ENCODE measurements around the gene QARS1. TPM values are rescaled to one million over a fixed set of nuclear protein-coding genes. Genes with fewer than 3 reads are reported as not detected.

The QARS1 gene
- polyA plus RNA-seq (2013, experiment 1 of 2) = 284 TPM
- polyA plus RNA-seq (2013, experiment 2 of 2) = 241 TPM

DNA sequence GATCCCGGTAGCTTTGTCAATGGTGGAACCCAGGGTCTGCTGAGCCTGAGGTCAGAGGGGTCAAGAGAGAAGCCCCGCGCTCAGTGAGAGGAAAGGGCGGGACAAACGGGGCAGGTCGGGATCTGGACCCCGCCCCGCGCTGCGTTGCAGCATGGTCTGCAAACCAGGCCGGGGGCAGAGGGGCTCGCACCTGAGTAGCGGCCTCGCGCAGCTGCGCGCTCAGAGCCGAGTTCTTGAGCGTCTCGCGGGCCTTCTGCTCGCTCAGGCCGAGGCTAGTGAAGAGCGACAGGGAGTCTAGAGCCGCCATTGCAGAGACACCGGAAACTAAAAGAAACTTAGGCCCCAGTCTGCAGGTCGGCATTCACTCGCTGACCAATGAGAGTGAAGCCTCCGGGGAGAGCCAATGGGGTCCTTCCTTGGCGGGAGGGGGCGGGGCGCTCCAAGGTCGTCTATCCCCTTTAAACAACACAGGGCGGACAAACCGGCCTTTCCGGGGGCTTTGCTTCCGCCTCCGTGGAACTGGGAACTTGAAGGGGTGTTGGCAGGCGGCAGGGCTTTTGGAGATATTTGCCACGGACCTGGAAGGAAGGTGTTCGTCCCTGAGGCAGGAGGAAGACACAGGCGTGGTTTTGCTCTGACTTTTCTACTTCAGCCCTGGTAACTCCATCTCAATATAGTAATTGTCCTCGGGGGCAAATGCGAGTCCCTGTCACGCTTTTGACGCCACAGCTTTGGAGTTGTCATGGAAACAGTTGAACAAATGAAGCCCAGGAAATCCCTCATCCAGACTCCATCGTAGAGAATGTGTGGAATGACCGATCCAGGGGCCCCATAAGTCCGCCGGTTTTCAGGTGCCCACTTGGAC, at the start of gene QARS1:
TSS of gene QARS1 (minus strand) at position 331 of the 865 bp plus-strand sequence. CDS start at position 307, 24 bp downstream.
- Histone ChIP-seq H3K4me1 (ENCODE audit: control insufficient read depth, insufficient read depth, low read length, poor library complexity, severe bottlenecking) (peaks cover 14% of the 10 kb centered on the region), H3K4me3 (ENCODE audit: extremely low read depth, insufficient read depth, low read length, poor library complexity, severe bottlenecking) (peak within 1 kb of the TSS; percentile 82), H3K27ac (ENCODE audit: low read depth, low read length, severe bottlenecking) (peak within 1 kb of the TSS; percentile 98), H3K9me3 (ENCODE audit: control insufficient read depth, low read length) (no peaks in the 10 kb centered on the region), H3K36me3 (ENCODE audit: control insufficient read depth, insufficient read depth, low read length) (peaks cover 61% of the 10 kb centered on the region)
- WGBS, 2 experiments (ENCODE audit: insufficient coverage in 2 of 2) = 1 to 2% methylated on average over 41 to 42 of the region's 50 CpGs

DNA sequence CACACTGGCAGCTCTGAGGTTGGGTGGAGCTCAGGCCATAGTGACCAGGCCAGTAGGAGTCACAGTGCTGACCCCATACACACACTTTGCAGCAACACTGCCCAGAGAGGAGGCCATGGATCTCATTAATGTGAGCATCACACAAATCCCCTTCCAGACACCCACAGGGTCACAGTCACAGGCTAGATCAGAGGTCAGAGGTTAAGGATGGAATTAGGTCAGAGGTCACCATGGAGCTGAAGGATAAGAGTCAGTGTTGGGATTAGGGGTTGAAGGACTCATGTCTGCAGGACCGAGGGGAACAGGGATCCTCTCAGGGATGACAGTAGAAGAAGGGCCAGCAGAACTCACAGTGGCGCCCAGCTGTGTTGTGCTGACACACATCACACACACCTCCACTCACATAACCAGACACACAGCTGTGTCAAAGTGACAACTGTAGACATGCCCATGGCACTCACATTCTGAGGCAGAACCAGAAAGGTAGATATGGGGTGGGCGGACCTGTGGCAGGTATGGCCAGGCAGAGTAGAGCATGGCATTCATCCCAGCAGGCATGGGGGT, 48.9 kb upstream of the QARS1 start:
- no peak overlapping the region for H3K27ac ChIP-seq (ENCODE audit: low read depth, low read length, severe bottlenecking)
- no peaks in the 10 kb centered on the region for H3K36me3 ChIP-seq (ENCODE audit: control insufficient read depth, insufficient read depth, low read length)
- WGBS, 2 experiments (ENCODE audit: insufficient coverage in 2 of 2) = 70 to 73% methylated on average over 1 to 2 of the region's 3 CpGs
- no peaks in the 10 kb centered on the region for H3K4me1 ChIP-seq (ENCODE audit: control insufficient read depth, insufficient read depth, low read length, poor library complexity, severe bottlenecking)
- no peak overlapping the region for H3K4me3 ChIP-seq (ENCODE audit: extremely low read depth, insufficient read depth, low read length, poor library complexity, severe bottlenecking)
- no peaks in the 10 kb centered on the region for H3K9me3 ChIP-seq (ENCODE audit: control insufficient read depth, low read length)

DNA sequence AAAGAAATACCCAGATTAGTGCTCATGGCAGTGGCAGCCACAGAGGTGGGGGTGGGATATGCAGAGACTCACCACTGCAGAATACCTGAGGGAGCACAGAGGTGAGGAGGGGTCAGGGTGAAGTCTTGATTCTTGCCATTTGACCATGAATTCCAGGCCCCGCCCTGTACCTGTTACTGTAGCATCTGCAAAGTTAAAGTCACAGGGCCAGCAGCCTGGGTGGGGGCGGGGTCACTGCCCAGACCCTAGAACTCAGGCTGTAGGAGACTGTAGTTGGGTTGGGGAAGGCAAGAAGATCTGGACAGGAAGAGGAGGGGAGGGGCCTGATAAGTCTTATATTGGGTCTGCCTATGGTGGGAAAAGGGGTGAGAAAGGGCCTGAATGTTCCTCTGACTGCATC, 47.1 kb upstream of the QARS1 start:
- Histone ChIP-seq H3K4me3 (ENCODE audit: extremely low read depth, insufficient read depth, low read length, poor library complexity, severe bottlenecking) (no peak overlapping the region), H3K9me3 (ENCODE audit: control insufficient read depth, low read length) (no peaks in the 10 kb centered on the region), H3K4me1 (ENCODE audit: control insufficient read depth, insufficient read depth, low read length, poor library complexity, severe bottlenecking) (no peaks in the 10 kb centered on the region), H3K27ac (ENCODE audit: low read depth, low read length, severe bottlenecking) (no peak overlapping the region), H3K36me3 (ENCODE audit: control insufficient read depth, insufficient read depth, low read length) (no peaks in the 10 kb centered on the region)
- WGBS, 2 experiments (ENCODE audit: insufficient coverage in 2 of 2) = 93% methylated on average over 2 of the region's 2 CpGs; no CpG with 5 or more reads in 1 of the 2 experiments

DNA sequence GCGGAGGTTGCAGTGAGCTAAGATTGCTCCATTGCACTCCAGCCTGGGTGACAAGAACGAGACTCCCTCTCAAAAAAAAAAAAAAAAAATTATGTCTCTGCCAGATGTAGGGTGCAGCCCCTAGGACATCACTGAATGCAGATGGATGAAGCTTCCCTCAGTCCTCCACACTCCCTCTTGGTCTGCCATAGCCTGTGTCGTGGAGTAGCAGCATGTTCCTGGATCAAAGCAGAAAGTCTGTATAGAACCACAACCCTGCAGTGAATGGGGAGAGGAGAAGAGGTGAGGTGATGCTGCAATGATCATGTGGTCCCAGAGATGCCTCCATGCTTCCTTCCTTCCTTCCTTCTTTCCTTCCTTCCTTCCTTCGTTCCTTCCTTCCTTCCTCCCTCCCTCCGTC, 43.6 kb upstream of the QARS1 start:
- no peaks in the 10 kb centered on the region for H3K36me3 ChIP-seq (ENCODE audit: control insufficient read depth, insufficient read depth, low read length)
- H3K4me3 ChIP-seq (ENCODE audit: extremely low read depth, insufficient read depth, low read length, poor library complexity, severe bottlenecking) = no peak overlapping the region
- WGBS, 2 experiments (ENCODE audit: insufficient coverage in 2 of 2) = 83 to 91% methylated on average over 1 to 4 of the region's 5 CpGs
- no peak overlapping the region for H3K27ac ChIP-seq (ENCODE audit: low read depth, low read length, severe bottlenecking)
- no peaks in the 10 kb centered on the region for H3K4me1 ChIP-seq (ENCODE audit: control insufficient read depth, insufficient read depth, low read length, poor library complexity, severe bottlenecking)
- H3K9me3 ChIP-seq (ENCODE audit: control insufficient read depth, low read length) = no peaks in the 10 kb centered on the region

DNA sequence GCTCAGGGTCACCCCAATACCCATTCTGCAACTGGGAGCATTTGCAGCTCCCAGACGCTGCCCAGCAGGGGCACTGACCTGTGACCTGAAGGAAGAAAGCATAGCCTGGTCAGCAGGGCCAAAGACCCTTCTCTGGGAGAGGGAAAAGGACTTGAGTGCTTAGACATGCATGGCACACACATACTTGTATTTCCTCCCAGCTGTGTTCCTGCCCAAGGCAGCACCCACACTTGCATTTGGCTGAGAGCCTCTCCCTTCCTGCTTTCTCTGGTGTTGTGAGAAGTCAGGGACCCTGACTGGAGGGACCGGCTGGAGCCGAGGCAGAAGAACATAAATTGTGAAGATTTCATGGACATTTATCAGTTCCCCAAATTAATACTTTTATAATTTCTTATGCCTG, 35.5 kb upstream of the QARS1 start:
- 14 to 100% methylated on average over 1 of the region's 3 CpGs for WGBS, 2 experiments (ENCODE audit: insufficient coverage in 2 of 2)
- Histone ChIP-seq H3K4me3 (ENCODE audit: extremely low read depth, insufficient read depth, low read length, poor library complexity, severe bottlenecking) (no peak overlapping the region), H3K4me1 (ENCODE audit: control insufficient read depth, insufficient read depth, low read length, poor library complexity, severe bottlenecking) (no peaks in the 10 kb centered on the region), H3K27ac (ENCODE audit: low read depth, low read length, severe bottlenecking) (no peak overlapping the region), H3K9me3 (ENCODE audit: control insufficient read depth, low read length) (peaks cover 10% of the 10 kb centered on the region), H3K36me3 (ENCODE audit: control insufficient read depth, insufficient read depth, low read length) (no peaks in the 10 kb centered on the region)

DNA sequence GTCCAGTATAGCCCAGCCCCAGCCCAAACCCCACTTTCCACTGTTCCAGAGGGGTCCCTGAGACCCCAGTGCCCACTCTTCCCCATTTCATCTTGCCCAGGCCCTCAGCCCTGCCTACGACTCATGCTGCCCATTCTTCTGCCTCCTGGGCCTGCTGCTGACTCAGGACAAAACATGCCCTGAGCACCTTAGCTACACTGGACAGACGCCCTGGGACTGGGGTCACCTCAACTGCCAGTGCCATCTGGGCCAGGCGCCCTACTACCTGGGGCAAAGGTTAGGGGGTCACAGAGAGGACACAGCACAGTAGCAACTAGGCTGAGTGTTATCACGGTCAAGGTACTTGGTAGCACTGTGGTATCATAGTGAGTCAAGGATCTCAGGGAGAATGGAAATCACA, 30.9 kb upstream of the QARS1 start:
- Histone ChIP-seq H3K4me1 (ENCODE audit: control insufficient read depth, insufficient read depth, low read length, poor library complexity, severe bottlenecking) (peaks cover 8% of the 10 kb centered on the region), H3K36me3 (ENCODE audit: control insufficient read depth, insufficient read depth, low read length) (peaks cover 8% of the 10 kb centered on the region), H3K4me3 (ENCODE audit: extremely low read depth, insufficient read depth, low read length, poor library complexity, severe bottlenecking) (no peak overlapping the region), H3K27ac (ENCODE audit: low read depth, low read length, severe bottlenecking) (no peak overlapping the region), H3K9me3 (ENCODE audit: control insufficient read depth, low read length) (peaks cover under 1% of the 10 kb centered on the region)
- WGBS, 2 experiments (ENCODE audit: insufficient coverage in 2 of 2) = 92 to 94% methylated on average over 3 to 4 of the region's 4 CpGs

DNA sequence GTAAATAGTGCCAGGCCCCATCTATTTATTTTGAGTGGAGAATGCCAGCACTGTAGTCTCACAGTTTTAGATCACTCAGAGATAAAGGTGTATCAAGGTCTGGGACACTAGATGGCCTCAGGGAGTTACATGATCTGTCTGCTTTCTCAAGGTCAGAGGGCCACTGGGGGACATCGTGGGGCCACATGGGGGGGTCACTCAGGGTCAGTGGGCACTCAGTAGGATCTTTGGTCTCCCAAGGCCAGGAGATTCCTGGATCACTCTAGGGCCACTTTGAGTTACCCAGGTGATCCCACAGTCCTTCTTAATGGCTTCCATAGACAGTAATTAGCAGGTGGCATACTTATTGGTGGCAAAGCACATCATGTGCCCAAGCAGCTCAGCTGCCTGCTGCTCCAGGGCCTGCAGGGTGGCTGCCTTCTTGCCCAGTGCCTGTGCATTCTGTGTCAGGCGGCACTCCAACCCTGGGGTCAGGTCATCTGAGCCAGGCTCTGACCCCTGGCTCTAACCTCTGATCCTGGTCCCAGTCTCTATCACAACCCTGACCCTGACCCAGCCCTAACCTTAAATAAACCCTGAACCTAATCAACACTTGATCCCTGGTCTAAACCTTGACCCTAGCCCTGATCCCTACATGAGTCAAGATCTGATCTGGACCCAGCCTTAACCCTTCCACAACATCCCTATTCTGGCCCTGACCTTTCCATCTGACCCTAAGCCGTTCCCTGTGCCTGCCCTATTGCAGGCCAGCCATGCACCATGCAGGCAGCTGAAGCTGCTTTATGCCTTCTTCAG, 30.1 kb upstream of the QARS1 start:
- no peaks in the 10 kb centered on the region for H3K9me3 ChIP-seq (ENCODE audit: control insufficient read depth, low read length)
- no peak overlapping the region for H3K4me3 ChIP-seq (ENCODE audit: extremely low read depth, insufficient read depth, low read length, poor library complexity, severe bottlenecking)
- H3K36me3 ChIP-seq (ENCODE audit: control insufficient read depth, insufficient read depth, low read length) = peaks cover 16% of the 10 kb centered on the region
- H3K4me1 ChIP-seq (ENCODE audit: control insufficient read depth, insufficient read depth, low read length, poor library complexity, severe bottlenecking) = peaks cover 8% of the 10 kb centered on the region
- H3K27ac ChIP-seq (ENCODE audit: low read depth, low read length, severe bottlenecking) = no peak overlapping the region
- 74 to 92% methylated on average over 3 of the region's 3 CpGs for WGBS, 2 experiments (ENCODE audit: insufficient coverage in 2 of 2)

DNA sequence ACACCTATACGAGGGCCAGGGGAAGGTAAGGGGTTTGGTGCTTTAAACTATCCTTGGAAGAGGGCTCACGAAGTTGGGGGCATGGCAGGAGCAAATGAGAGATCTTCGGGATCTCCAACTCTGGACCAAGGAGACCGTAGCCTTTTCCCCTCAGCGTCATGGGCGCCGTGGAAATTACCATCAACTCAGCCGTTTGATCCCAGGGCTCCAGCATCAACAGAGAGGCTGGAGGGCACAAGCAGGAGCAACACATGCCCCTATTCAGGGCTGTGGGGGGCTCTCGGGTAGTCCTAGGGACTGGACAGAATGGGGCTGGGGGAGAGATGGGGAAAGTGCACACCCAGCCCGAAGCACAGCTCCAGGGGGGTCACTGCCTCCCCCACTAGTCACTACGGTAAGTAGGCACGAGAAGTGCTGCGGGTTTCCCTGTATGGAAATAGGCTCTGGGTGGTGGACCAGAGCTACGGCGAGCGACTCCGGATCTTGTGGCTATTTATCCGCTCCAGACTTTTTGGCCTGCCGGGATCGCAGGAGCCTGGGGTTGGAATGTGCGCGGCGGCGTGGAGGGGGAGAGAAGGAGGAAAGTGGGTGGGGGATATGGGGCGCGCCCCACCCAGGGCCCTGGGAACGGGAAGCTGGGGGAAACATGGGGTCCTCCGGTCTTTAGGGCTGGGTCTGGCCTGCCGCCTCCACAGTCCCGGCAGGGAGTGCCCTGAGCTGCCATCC, 28.8 kb upstream of the QARS1 start:
- peaks cover 29% of the 10 kb centered on the region for H3K36me3 ChIP-seq (ENCODE audit: control insufficient read depth, insufficient read depth, low read length)
- H3K4me1 ChIP-seq (ENCODE audit: control insufficient read depth, insufficient read depth, low read length, poor library complexity, severe bottlenecking) = peaks cover 8% of the 10 kb centered on the region
- peak overlapping the region; percentile 70 for H3K4me3 ChIP-seq (ENCODE audit: extremely low read depth, insufficient read depth, low read length, poor library complexity, severe bottlenecking)
- peak overlapping the region; percentile 93 for H3K27ac ChIP-seq (ENCODE audit: low read depth, low read length, severe bottlenecking)
- 0% methylated on average over 17 to 22 of the region's 30 CpGs for WGBS, 2 experiments (ENCODE audit: insufficient coverage in 2 of 2)
- H3K9me3 ChIP-seq (ENCODE audit: control insufficient read depth, low read length) = no peaks in the 10 kb centered on the region

DNA sequence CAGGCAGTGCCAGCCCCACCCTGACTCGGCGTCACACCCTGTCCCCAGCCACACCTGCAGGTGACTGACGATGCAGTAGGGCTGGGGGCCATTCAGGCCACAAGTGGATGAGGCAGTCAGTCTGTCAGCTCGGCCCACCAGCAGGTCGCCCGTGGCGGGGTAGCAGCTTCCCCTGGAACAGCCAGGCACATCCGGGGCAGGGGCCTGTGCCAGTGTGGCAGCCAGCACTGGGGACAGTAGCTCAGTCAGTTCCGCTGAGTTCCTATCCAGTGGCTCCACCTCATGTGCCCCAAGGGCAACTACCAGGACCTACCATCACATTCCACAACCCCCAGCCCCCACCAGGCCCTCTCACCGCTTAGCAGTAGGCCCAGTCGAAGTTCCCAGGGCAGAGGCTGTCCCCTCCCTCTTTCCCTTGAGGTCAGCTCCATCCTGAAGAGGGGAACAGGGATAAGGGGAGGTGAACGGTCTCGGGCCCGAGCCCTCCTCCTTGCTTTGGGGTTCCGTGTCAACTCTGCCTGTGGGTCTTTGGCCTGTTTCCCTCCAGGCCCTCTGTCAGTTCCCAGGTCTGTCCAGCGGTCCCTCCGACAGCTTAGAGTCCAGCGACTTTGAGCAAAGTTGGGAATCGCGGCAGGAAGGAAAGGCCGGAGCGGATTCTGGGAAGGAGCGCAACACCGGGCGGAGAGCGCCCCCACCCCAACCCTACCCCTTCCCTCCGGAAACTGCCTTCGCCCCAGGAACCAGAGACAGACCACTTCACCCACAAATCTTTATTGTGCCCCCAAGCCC, 28.1 kb upstream of the QARS1 start, which contains the start of gene LAMB2:
TSS of gene LAMB2 (minus strand) at position 614 of the 789 bp plus-strand sequence. CDS start at position 431, 183 bp downstream.
- peak within 1 kb of the TSS; percentile 93 for H3K27ac ChIP-seq (ENCODE audit: low read depth, low read length, severe bottlenecking)
- peaks cover 8% of the 10 kb centered on the region for H3K4me1 ChIP-seq (ENCODE audit: control insufficient read depth, insufficient read depth, low read length, poor library complexity, severe bottlenecking)
- 3 to 6% methylated on average over 15 of the region's 28 CpGs for WGBS, 2 experiments (ENCODE audit: insufficient coverage in 2 of 2)
- peak within 1 kb of the TSS; percentile 70 for H3K4me3 ChIP-seq (ENCODE audit: extremely low read depth, insufficient read depth, low read length, poor library complexity, severe bottlenecking)
- no peaks in the 10 kb centered on the region for H3K9me3 ChIP-seq (ENCODE audit: control insufficient read depth, low read length)
- peaks cover 36% of the 10 kb centered on the region for H3K36me3 ChIP-seq (ENCODE audit: control insufficient read depth, insufficient read depth, low read length)
